Erythroblast (primary cell): Measurements from ENCODE around the gene ALLC.

Experiments used
- GATA1 ChIP-seq: IDR thresholded peaks from 2 replicates; pipeline ENCODE4 v1.6.1; 2011; ENCODE audit warnings: low read depth, mild to moderate bottlenecking, control low read depth, low read length, moderate library complexity
- POLR2A ChIP-seq: IDR thresholded peaks from 2 replicates; pipeline ENCODE4 v1.6.1; 2011; ENCODE audit warnings: mild to moderate bottlenecking, low read length

- TF ChIP-seq POLR2A = no peak
- no peak for TF ChIP-seq GATA1
These were observed 1.7 kb downstream of the ALLC start for GRCh38 chr2:3659447-3660432.
